Measurements from ENCODE around the gene PSME3.
"Not testable (repeated sequence)": the region's sequence is repeated elsewhere in the genome, so short reads cannot be mapped to it uniquely, and the experiment has no call there.

PSME3 gene

GRCh38 chr17:42873315-42873714 is 40.1 kb downstream of the PSME3 start:
- H3K4me1 Mint-ChIP-seq (ENCODE audit: low read depth) = no peaks in the 10 kb centered on the region
- H3K36me3 Mint-ChIP-seq (ENCODE audit: low read depth) = no peaks in the 10 kb centered on the region
- no peak overlapping the region for H3K27ac Mint-ChIP-seq
- H3K9me3 Mint-ChIP-seq = peaks cover 4% of the 10 kb centered on the region
- no peak overlapping the region for H3K4me3 Mint-ChIP-seq
- peaks cover 13% of the 10 kb centered on the region for H3K27me3 Mint-ChIP-seq

GRCh38 chr17:42873932-42874695 is 40.9 kb downstream of the PSME3 start:
- H3K4me1 Mint-ChIP-seq (ENCODE audit: low read depth); H3K27ac Mint-ChIP-seq; H3K36me3 Mint-ChIP-seq (ENCODE audit: low read depth); H3K4me3 Mint-ChIP-seq; H3K9me3 Mint-ChIP-seq: not testable (repeated sequence)
- peaks cover 19% of the 10 kb centered on the region for H3K27me3 Mint-ChIP-seq

- no peaks in the 10 kb centered on the region for H3K9me3 Mint-ChIP-seq
- H3K4me1 Mint-ChIP-seq (ENCODE audit: low read depth) = no peaks in the 10 kb centered on the region
Measured at GRCh38 chr17:42877037-42877436, 43.8 kb downstream of the PSME3 start.

GRCh38 chr17:42878123-42878880 is 45.1 kb downstream of the PSME3 start:
- no peaks in the 10 kb centered on the region for H3K9me3 Mint-ChIP-seq
- no peak overlapping the region for H3K4me3 Mint-ChIP-seq
- no peaks in the 10 kb centered on the region for H3K36me3 Mint-ChIP-seq (ENCODE audit: low read depth)
- H3K4me1 Mint-ChIP-seq (ENCODE audit: low read depth) = no peaks in the 10 kb centered on the region
- no peak overlapping the region for H3K27ac Mint-ChIP-seq
- peaks cover 18% of the 10 kb centered on the region for H3K27me3 Mint-ChIP-seq

More at GRCh38 chr17:42877037-42877436, 43.8 kb downstream of the PSME3 start:
- H3K36me3 Mint-ChIP-seq (ENCODE audit: low read depth) = no peaks in the 10 kb centered on the region
- no peak overlapping the region for H3K4me3 Mint-ChIP-seq
- H3K27me3 Mint-ChIP-seq = peaks cover 18% of the 10 kb centered on the region
- no peak overlapping the region for H3K27ac Mint-ChIP-seq

GRCh38 chr17:42878924-42879595 is 45.9 kb downstream of the PSME3 start:
- peaks cover 18% of the 10 kb centered on the region for H3K27me3 Mint-ChIP-seq
- H3K4me1 Mint-ChIP-seq (ENCODE audit: low read depth) = no peaks in the 10 kb centered on the region
- H3K9me3 Mint-ChIP-seq = no peaks in the 10 kb centered on the region
- H3K27ac Mint-ChIP-seq = no peak overlapping the region
- H3K4me3 Mint-ChIP-seq = no peak overlapping the region
- no peaks in the 10 kb centered on the region for H3K36me3 Mint-ChIP-seq (ENCODE audit: low read depth)

- Mint-ChIP-seq H3K9me3 (no peaks in the 10 kb centered on the region), H3K36me3 (ENCODE audit: low read depth) (no peaks in the 10 kb centered on the region), H3K4me1 (ENCODE audit: low read depth) (no peaks in the 10 kb centered on the region), H3K27ac (no peak overlapping the region), H3K4me3 (no peak overlapping the region), H3K27me3 (peaks cover 18% of the 10 kb centered on the region)
Measured at GRCh38 chr17:42879596-42879985, 46.4 kb downstream of the PSME3 start.

GRCh38 chr17:42880776-42881310 is 47.6 kb downstream of the PSME3 start:
- Mint-ChIP-seq H3K27me3 (peaks cover 18% of the 10 kb centered on the region), H3K27ac (no peak overlapping the region), H3K36me3 (ENCODE audit: low read depth) (no peaks in the 10 kb centered on the region), H3K9me3 (no peaks in the 10 kb centered on the region), H3K4me1 (ENCODE audit: low read depth) (no peaks in the 10 kb centered on the region), H3K4me3 (no peak overlapping the region)

GRCh38 chr17:42881706-42882105 is 48.5 kb downstream of the PSME3 start:
- H3K27ac Mint-ChIP-seq; H3K36me3 Mint-ChIP-seq (ENCODE audit: low read depth); H3K9me3 Mint-ChIP-seq; H3K4me3 Mint-ChIP-seq; H3K4me1 Mint-ChIP-seq (ENCODE audit: low read depth): not testable (repeated sequence)
- peaks cover 18% of the 10 kb centered on the region for H3K27me3 Mint-ChIP-seq

- Mint-ChIP-seq H3K36me3 (ENCODE audit: low read depth) (no peaks in the 10 kb centered on the region), H3K27ac (no peak overlapping the region), H3K9me3 (no peaks in the 10 kb centered on the region), H3K27me3 (peaks cover 17% of the 10 kb centered on the region), H3K4me3 (no peak overlapping the region), H3K4me1 (ENCODE audit: low read depth) (no peaks in the 10 kb centered on the region)
Measured at GRCh38 chr17:42882166-42882565, 49.0 kb downstream of the PSME3 start.

GRCh38 chr17:42883802-42884558 is 50.8 kb downstream of the PSME3 start:
- no peak overlapping the region for H3K4me3 Mint-ChIP-seq
- no peaks in the 10 kb centered on the region for H3K36me3 Mint-ChIP-seq (ENCODE audit: low read depth)
- no peaks in the 10 kb centered on the region for H3K9me3 Mint-ChIP-seq

GRCh38 chr17:42885806-42886205 is 52.6 kb downstream of the PSME3 start:
- not testable (repeated sequence) for H3K4me3 Mint-ChIP-seq; H3K27me3 Mint-ChIP-seq; H3K9me3 Mint-ChIP-seq; H3K36me3 Mint-ChIP-seq (ENCODE audit: low read depth); H3K4me1 Mint-ChIP-seq (ENCODE audit: low read depth); H3K27ac Mint-ChIP-seq

More at GRCh38 chr17:42883802-42884558, 50.8 kb downstream of the PSME3 start:
- Mint-ChIP-seq H3K27ac (no peak overlapping the region), H3K4me1 (ENCODE audit: low read depth) (no peaks in the 10 kb centered on the region), H3K27me3 (peaks cover 4% of the 10 kb centered on the region)

GRCh38 chr17:42886283-42887176 is 53.3 kb downstream of the PSME3 start:
- Mint-ChIP-seq H3K27me3 (no peaks in the 10 kb centered on the region), H3K4me1 (ENCODE audit: low read depth) (no peaks in the 10 kb centered on the region), H3K27ac (no peak overlapping the region), H3K9me3 (no peaks in the 10 kb centered on the region), H3K36me3 (ENCODE audit: low read depth) (no peaks in the 10 kb centered on the region), H3K4me3 (no peak overlapping the region)

- Mint-ChIP-seq H3K27me3 (peaks cover 4% of the 10 kb centered on the region), H3K36me3 (ENCODE audit: low read depth) (no peaks in the 10 kb centered on the region), H3K27ac (no peak overlapping the region), H3K4me3 (no peak overlapping the region), H3K4me1 (ENCODE audit: low read depth) (no peaks in the 10 kb centered on the region), H3K9me3 (no peaks in the 10 kb centered on the region)
Measured at GRCh38 chr17:42889809-42890208, 56.6 kb downstream of the PSME3 start.
